Peyer's patch (tissue), 4 donors: Measurements from ENCODE around the gene CAMKK2. TPM values are rescaled to one million over a fixed set of nuclear protein-coding genes. Genes with fewer than 3 reads are reported as not detected.
"Not testable (repeated sequence)": the region's sequence is repeated elsewhere in the genome, so short reads cannot be mapped to it uniquely, and the experiment has no call there.

Experiments used
- DNase-seq, 3 donors: peaks; one replicate each; pipeline ENCODE4 v3.0.0-alpha.2; 2017 to 2019
- H3K27ac ChIP-seq, 4 donors: fragments of 200-600 bp; sonication (generic); one replicate each; pipeline ENCODE4 v1.5.1; 2016 to 2019
- H3K27me3 ChIP-seq, 2 donors: fragments of 200-600 bp; sonication (generic); one replicate each; pipeline ENCODE4 v1.5.1; 2019
- H3K36me3 ChIP-seq, 3 donors: fragments of 200-600 bp; sonication (generic); one replicate each; pipeline ENCODE4 v1.5.1; 2016 to 2019
- H3K4me1 ChIP-seq, 4 donors: fragments of 200-600 bp; sonication (generic); one replicate each; pipeline ENCODE4 v1.5.1; 2016 to 2019
- H3K4me3 ChIP-seq, 4 donors: fragments of 200-600 bp; sonication (generic); 1 replicate in 3 of 4; 2 replicates in 1 of 4; pipeline ENCODE4 v1.5.1; 2016 to 2019; ENCODE audit warnings: mild to moderate bottlenecking in 1 of 4
- H3K9me3 ChIP-seq, 4 donors: fragments of 200-600 bp; sonication (generic); one replicate each; pipeline ENCODE4 v1.5.1; 2016 to 2019; ENCODE audit warnings: mild to moderate bottlenecking in 1 of 4
- POLR2A ChIP-seq, 2 donors: fragments of 450-650 bp; IDR thresholded peaks; one replicate each; pipeline ENCODE4 v1.5.1; 2017; ENCODE audit warnings: antibody characterized with exemption in 2 of 2, mild to moderate bottlenecking in 2 of 2, moderate library complexity in 2 of 2
- total RNA-seq, 4 donors: library from RNA; depleted of rRNA; stranded (reverse); fragments of >200 nt; gene quantifications; one replicate each; pipeline ENCODE4 v1.1.0, GENCODE V29; 2016
- TF ChIP-seq, protein P1 (sequence below), 6 experiments: fragments of 450-650 bp in 4 of 6; fragments of 200-600 bp in 2 of 6; sonication (generic) in 1 of 6; IDR thresholded peaks; one replicate each; pipeline ENCODE4 v1.5.1; 2017 to 2019; ENCODE audit warnings: antibody characterized with exemption in 6 of 6, mild to moderate bottlenecking in 3 of 6, moderate library complexity in 1 of 6

The CAMKK2 gene
- total RNA-seq, 4 donors from 2014 or later = 23.1 to 92.4 (median 59.9) TPM

DNA sequence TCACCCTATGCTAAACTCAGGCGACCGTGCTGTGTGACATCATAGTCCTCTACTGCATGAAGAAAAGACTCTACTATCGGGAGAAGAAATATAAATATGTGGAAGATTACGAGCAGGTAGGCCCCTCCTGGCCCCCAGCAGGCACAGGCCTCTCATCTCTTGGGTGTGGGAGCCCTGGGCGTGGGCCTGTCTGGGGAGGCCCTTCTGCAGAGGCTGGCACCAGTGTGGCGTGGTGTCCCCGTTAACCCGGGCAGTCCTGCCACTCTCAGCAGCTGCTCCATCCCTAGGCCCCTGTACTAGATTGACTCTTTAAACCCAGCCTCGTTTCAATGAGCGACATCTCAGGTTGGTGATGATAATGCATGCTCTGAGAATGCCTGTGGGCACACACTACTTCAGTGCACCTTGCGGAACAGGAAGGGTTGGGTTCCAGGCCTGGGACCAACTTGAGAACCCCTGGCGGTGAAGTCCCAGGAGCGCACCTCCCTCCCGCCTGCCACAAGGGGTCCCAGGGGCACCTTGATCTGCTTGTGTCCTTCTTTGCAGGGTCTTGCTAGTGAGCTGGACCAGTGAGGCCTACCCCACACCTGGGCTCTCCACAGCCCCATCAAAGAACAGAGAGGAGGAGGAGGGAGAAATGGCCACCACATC lies 63.4 kb downstream of the CAMKK2 start:
- Histone ChIP-seq H3K36me3 (peaks cover 0 to 70% (median 0%) of the 10 kb centered on the region in 3 donors), H3K9me3 (no peaks in the 10 kb centered on the region), H3K4me3 (no peak overlapping the region), H3K27ac (no peak overlapping the region), H3K4me1 (peaks cover 0 to 16% (median 0%) of the 10 kb centered on the region in 4 donors), H3K27me3 (no peaks in the 10 kb centered on the region)
- TF ChIP-seq, protein P1, sequence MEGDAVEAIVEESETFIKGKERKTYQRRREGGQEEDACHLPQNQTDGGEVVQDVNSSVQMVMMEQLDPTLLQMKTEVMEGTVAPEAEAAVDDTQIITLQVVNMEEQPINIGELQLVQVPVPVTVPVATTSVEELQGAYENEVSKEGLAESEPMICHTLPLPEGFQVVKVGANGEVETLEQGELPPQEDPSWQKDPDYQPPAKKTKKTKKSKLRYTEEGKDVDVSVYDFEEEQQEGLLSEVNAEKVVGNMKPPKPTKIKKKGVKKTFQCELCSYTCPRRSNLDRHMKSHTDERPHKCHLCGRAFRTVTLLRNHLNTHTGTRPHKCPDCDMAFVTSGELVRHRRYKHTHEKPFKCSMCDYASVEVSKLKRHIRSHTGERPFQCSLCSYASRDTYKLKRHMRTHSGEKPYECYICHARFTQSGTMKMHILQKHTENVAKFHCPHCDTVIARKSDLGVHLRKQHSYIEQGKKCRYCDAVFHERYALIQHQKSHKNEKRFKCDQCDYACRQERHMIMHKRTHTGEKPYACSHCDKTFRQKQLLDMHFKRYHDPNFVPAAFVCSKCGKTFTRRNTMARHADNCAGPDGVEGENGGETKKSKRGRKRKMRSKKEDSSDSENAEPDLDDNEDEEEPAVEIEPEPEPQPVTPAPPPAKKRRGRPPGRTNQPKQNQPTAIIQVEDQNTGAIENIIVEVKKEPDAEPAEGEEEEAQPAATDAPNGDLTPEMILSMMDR (IDR thresholded peaks at IDR 0.05) = no peak
- TF ChIP-seq POLR2A (IDR thresholded peaks at IDR 0.05) = no peak
- DNase-seq = no peak

DNA sequence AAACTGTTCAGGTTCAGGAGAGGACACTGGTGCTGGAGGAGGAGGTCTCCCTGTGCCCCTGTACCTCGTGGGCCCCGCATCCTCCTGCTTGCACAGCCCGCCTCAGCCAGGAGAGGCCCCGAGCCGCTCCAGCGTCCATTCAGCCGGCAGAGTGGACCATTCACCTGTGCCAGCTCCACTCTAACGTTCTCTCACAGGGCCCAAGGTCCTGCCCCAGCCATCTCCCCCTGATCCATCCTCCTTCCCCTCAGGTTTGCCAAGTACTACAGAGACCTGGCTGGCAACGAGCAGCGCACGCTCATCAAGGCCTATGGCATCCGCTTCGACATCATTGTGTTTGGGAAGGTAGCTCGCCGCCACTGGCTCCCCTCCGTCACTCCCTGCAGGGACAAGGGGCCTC lies 64.3 kb downstream of the CAMKK2 start:
- H3K9me3 ChIP-seq = no peaks in the 10 kb centered on the region
- DNase-seq = no peak
- peaks cover 0 to 16% (median 0%) of the 10 kb centered on the region in 4 donors for H3K4me1 ChIP-seq
- no peaks in the 10 kb centered on the region for H3K27me3 ChIP-seq
- TF ChIP-seq, protein P1 (IDR thresholded peaks at IDR 0.05) = no peak
- no peak for TF ChIP-seq POLR2A (IDR thresholded peaks at IDR 0.05)
- H3K36me3 ChIP-seq = peaks cover 0 to 61% (median 0%) of the 10 kb centered on the region in 3 donors
- no peak overlapping the region for H3K27ac ChIP-seq
- H3K4me3 ChIP-seq = no peak overlapping the region

DNA sequence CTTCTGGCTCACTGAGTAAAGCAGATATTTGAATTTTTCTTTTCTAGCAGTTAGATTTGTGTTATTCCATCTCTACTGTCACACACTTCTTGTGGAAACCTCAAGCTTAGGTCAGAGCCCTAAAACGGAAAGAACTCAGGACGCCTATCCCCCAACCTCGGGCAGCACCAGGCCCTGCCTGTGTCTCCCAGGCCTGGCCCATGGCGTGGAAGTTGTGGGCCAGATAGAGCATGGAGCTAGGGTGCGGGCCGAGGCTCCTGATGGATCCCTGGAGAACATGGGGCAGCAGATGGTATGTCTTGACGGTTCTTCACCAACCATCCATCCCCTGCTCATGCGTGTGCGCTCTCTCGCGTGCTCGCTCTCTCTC lies 66.0 kb downstream of the CAMKK2 start:
- Histone ChIP-seq H3K27me3 (no peaks in the 10 kb centered on the region), H3K9me3 (no peaks in the 10 kb centered on the region), H3K36me3 (peaks cover 0 to 59% (median 0%) of the 10 kb centered on the region in 3 donors), H3K27ac (no peak overlapping the region), H3K4me1 (peaks cover 0 to 16% (median 0%) of the 10 kb centered on the region in 4 donors), H3K4me3 (no peak overlapping the region)
- no peak for DNase-seq
- no peak for TF ChIP-seq POLR2A (IDR thresholded peaks at IDR 0.05)
- TF ChIP-seq, protein P1 (IDR thresholded peaks at IDR 0.05) = no peak

DNA sequence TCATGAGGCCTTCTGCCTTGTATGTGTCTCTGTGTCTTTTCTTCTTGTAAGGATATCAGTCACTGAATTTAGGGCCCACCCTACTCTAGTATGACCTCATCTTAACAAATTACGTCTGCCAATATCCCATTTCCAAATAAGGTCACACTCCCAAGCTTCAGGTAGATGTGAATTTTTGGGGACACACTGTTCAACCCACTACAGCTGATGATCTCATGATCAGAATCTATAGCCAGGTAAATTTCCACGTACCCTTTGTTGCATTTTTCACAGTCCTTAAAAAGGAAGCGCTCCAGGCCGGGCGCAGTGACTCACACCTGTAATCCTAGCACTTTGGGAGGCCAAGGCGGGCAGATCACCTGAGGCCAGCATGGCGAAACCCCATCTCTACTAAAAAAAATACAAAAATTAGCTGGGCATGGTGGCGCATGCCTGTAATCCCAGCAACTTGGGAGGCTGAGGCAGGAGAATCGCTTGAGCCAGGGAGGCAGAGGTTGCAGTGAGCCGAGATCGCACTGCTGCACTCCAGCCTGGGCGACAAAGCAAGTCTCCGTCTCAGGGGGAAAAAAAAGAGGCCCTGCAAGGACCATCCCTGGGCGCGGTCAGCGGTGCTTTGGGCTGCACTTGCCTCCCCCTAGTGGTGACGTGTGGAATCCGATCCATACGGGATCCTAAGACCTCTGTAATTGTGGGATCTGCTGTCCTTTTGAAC lies 66.5 kb downstream of the CAMKK2 start:
- peak; percentile 65 to 90 (median 81) for DNase-seq
- Histone ChIP-seq H3K27ac (peak overlapping the region in 1 of 4 donors; percentile 28), H3K36me3 (peaks cover 0 to 55% (median 0%) of the 10 kb centered on the region in 3 donors), H3K4me1 (peaks cover 0 to 16% (median 0%) of the 10 kb centered on the region in 4 donors)
- not testable (repeated sequence) for H3K27me3 ChIP-seq, H3K9me3 ChIP-seq, H3K4me3 ChIP-seq
- TF ChIP-seq, protein P1 (IDR thresholded peaks at IDR 0.05) = peak; percentile 62 to 88 (median 85)

DNA sequence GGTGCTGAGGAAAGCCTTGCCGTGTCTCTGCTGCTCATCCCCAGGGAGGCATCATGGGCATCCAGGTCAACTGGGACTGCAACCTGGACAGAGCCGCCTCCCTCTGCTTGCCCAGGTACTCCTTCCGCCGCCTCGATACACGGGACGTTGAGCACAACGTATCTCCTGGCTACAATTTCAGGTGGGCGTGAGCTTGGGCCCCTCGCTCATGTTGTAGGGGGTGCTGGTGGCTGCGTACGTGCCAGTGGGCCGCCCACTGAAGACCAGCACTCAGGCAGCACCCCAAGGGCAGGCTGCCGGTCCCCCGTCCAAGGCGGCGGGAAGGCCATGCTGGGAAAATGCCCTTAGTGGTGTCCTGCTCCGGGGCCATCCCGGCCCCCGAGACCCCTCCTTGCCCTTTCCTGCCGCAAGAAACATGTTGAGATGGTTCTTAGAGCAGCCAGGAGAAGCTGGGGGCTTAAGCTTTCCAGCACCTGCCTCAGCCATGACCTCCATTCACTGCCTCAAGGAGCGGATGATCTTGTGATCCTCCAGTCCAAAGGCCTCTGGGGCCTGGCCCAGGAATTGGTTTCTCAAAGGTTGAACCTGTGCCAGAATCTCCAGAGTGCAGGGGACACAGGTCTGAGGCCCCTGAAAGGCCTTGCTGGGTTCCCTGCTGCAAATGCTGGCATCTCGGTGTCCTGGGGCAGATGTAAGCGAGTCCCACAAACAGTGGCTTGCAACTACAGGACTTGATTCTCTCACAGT lies 67.4 kb downstream of the CAMKK2 start:
- no peak for DNase-seq
- Histone ChIP-seq H3K4me3 (no peak overlapping the region), H3K36me3 (peaks cover 0 to 48% (median 0%) of the 10 kb centered on the region in 3 donors), H3K4me1 (peaks cover 0 to 16% (median under 1%) of the 10 kb centered on the region in 4 donors), H3K27ac (peak overlapping the region in 1 of 4 donors; percentile 33), H3K27me3 (no peaks in the 10 kb centered on the region), H3K9me3 (no peaks in the 10 kb centered on the region)
- no peak for TF ChIP-seq POLR2A (IDR thresholded peaks at IDR 0.05)
- TF ChIP-seq, protein P1 (IDR thresholded peaks at IDR 0.05) = no peak
